GM18519 (cell line): ENCODE measurements around the gene CSTPP1.
"Not testable (repeated sequence)": the region's sequence is repeated elsewhere in the genome, so short reads cannot be mapped to it uniquely, and the experiment has no call there.

Experiments
- ATAC-seq: cut with Tn5 transposase; IDR thresholded peaks from one replicate; pipeline ENCODE4 v1.9.1; 2021; ENCODE audit warnings: mild to moderate bottlenecking, moderate library complexity; ENCODE audit not compliant: unreplicated experiment, low FRiP score

CSTPP1 gene

GRCh38 chr11:46907606-46908005 is 29.0 kb upstream of the CSTPP1 start:
- no peak for ATAC-seq

DNA sequence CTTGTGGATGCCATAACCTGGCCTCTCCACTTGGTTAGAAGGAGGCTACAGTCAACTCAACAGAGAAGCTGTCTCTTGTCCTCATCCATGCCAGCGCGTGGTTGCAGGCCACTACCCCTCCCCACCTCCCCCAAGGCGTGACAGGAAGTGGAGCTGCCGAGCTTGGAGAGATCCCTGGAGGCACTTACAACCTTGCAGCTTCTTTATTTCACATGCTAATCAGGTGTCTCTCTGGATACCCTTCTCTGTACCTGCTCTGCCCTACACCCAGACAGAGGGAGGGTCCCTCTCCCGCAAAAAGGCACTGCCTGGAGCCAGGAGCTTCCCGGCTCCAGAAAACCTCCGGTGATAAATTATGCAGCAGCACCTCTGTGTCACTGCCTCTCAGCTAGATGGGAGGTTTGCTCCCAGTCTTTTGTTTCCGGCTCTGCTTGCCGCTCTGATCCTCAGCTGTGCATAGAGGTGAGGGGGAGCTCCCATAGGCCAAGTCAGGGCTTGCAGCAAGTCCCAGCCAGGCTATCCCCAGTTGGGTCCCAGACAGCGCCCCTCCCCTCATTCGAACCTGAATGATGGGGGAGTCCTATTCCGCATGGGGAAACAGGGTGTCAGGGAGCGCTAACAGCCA is 23.9 kb upstream of the CSTPP1 start:
- ATAC-seq = no peak

- ATAC-seq = no peak
Observed at GRCh38 chr11:46913484-46913883, 23.1 kb upstream of the CSTPP1 start.

- no peak for ATAC-seq
Observed at GRCh38 chr11:46914363-46914762, 22.2 kb upstream of the CSTPP1 start.

DNA sequence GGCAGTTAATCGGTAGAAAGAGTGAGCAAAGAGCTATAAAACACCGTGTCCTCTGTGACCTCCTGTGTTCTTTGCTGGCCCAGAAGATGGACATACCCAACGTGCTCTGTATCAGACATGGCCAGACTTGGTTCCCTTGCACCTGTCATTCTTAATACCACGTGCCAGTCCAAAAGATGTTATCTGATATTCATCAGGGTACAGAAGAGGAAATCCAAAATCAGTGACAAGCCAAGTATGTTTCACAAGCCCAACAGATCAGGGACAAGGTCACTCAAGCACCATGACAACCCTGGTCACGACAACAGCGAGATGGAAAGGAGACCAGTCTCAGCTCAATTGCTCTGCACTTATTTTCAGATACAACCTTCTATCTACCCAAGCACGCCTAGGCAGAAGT is 21.7 kb upstream of the CSTPP1 start:
- ATAC-seq = no peak

GRCh38 chr11:46916286-46917108 is 20.1 kb upstream of the CSTPP1 start:
- ATAC-seq = no peak

DNA sequence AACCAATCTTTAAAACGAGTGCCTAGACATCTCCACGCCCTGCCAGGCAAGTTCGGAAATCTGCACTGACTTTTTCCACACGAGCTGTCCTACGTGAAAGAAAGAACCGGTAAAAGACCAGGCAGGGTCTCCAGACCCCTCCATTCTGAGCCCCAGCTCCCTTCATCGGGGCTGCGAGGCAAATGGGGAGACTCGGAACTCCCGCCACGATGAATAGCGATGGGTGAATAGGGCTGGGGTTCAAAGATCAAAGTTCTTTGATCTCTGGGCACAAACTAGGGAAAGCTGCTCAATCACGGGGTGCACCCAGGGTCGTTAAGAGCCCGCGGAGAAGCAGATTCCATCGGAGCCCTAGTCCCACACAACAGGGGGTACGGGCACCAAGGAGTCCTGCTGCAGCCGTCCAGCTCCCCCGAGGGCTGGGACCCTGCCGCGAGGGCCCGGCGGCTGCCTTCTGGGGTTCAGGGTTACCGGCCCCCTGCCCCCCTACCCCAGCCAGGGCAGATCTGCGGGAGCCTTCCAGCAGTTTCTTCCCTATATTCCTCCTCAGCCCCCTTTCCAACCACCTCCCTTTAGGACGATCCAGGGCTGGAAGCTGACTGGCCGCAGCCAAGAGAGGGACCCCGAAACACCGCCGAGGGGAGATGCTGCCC is 19.3 kb upstream of the CSTPP1 start:
- ATAC-seq = no peak

DNA sequence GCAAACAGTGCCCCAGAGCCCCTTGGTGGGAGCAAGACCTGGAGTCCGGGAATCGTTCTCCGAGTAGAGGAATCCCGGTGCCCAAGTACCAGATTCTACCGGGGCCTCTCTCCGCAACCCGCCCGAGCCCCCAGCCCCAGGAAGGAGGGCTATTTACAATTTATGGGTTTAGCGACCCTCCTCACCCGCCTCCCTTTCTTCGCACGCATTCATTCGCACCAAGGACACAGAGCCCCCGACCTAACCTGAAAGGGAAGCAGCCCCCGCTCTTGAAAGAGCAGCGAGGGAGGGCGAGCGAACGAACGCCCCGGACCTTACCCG is 18.8 kb upstream of the CSTPP1 start:
- ATAC-seq = no peak

GRCh38 chr11:46918083-46918787 is 18.3 kb upstream of the CSTPP1 start, which contains the start of gene LRP4:
Gene LRP4, minus strand, starts transcription at chr11:46918550. Its CDS starts 171 bp downstream, at chr11:46918379.
- ATAC-seq = no peak

- no peak for ATAC-seq
Observed at GRCh38 chr11:46918788-46919513, 17.6 kb upstream of the CSTPP1 start.

GRCh38 chr11:46920755-46921154 is 15.8 kb upstream of the CSTPP1 start:
- ATAC-seq = no peak

GRCh38 chr11:46927928-46928327 is 8.6 kb upstream of the CSTPP1 start:
- not testable (repeated sequence) for ATAC-seq

GRCh38 chr11:46928701-46929100 is 7.9 kb upstream of the CSTPP1 start:
- not testable (repeated sequence) for ATAC-seq

GRCh38 chr11:46930089-46930488 is 6.5 kb upstream of the CSTPP1 start:
- ATAC-seq = no peak

- ATAC-seq = no peak
Observed at GRCh38 chr11:46942172-46942571, 5.6 kb downstream of the CSTPP1 start.

- no peak for ATAC-seq
Observed at GRCh38 chr11:46944356-46945075, 8.0 kb downstream of the CSTPP1 start.

DNA sequence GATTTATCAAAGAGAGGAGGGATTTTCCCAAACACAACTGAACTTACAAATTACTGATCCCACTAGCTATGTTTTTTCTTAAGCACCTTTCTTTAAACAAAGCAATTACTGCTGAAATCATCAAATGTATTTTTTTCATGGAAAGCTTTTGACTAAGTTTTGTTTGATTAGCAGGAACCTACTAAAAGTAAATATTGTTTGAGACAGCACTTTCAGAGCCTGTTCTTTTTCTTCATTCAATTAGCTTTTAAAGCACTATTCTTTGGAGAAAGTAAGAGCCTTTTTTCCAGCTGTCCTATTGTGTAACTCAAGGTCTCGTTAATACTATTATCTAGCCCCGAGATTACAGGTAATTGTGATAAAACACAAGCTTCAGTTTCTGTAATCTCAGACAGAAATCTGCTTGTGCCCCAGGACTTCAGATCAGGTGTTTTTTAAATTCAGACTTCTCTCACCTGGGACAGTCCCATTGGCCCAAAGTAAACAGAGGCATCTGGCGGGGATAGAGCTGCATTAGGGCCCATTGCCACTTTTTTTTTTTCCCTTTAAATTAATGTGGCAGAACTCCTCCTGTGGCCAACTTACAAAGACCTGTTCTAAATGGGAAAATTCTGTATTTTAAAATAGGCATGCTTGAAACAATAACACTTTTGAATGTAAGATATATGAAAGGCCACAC is 11.0 kb downstream of the CSTPP1 start:
- ATAC-seq = no peak

- ATAC-seq = no peak
Observed at GRCh38 chr11:46948378-46949131, 12.0 kb downstream of the CSTPP1 start.
